KMS-11 (cell line): ENCODE measurements around the gene NXN.
"Not testable (repeated sequence)": the region's sequence is repeated elsewhere in the genome, so short reads cannot be mapped to it uniquely, and the experiment has no call there.

Experiments used
- H2AFZ ChIP-seq: fragments of 200-600 bp; sonication (generic); 2 replicates; pipeline ENCODE4 v1.6.1; 2016; ENCODE audit warnings: antibody characterized with exemption, mixed run types, low read depth
- H3K27ac ChIP-seq: fragments of 200-600 bp; sonication (generic); 2 replicates; pipeline ENCODE4 v1.6.1; 2016; ENCODE audit warnings: mild to moderate bottlenecking, mixed run types
- H3K27me3 ChIP-seq: fragments of 200-600 bp; sonication (generic); 2 replicates; pipeline ENCODE4 v1.6.1; 2017; ENCODE audit warnings: mild to moderate bottlenecking, low read depth, mixed run types, moderate library complexity; ENCODE audit not compliant: insufficient read depth
- H3K36me3 ChIP-seq: fragments of 200-600 bp; sonication (generic); 2 replicates; pipeline ENCODE4 v1.6.1; 2017; ENCODE audit warnings: mild to moderate bottlenecking, mixed run types; ENCODE audit not compliant: insufficient read depth
- H3K4me1 ChIP-seq: fragments of 200-600 bp; sonication (generic); 2 replicates; pipeline ENCODE4 v1.6.1; 2016; ENCODE audit warnings: mild to moderate bottlenecking, low read depth, mixed run types; ENCODE audit not compliant: poor library complexity, severe bottlenecking
- H3K4me2 ChIP-seq: fragments of 200-600 bp; sonication (generic); 2 replicates; pipeline ENCODE4 v1.7.0; 2016; ENCODE audit warnings: mild to moderate bottlenecking, mixed run types
- H3K4me3 ChIP-seq: fragments of 200-600 bp; sonication (generic); IDR thresholded peaks from 2 replicates; pipeline ENCODE4 v1.6.1; 2017; ENCODE audit warnings: low read depth, low read length, mixed read lengths; ENCODE audit not compliant: insufficient read depth
- H3K79me2 ChIP-seq: fragments of 200-600 bp; sonication (generic); 2 replicates; pipeline ENCODE4 v1.6.1; 2016; ENCODE audit warnings: low read depth, mixed run types; ENCODE audit not compliant: insufficient read depth
- H3K9ac ChIP-seq: fragments of 200-600 bp; sonication (generic); 2 replicates; pipeline ENCODE4 v1.6.1; 2016; ENCODE audit warnings: mild to moderate bottlenecking, mixed run types
- H4K20me1 ChIP-seq: fragments of 200-600 bp; sonication (generic); 2 replicates; pipeline ENCODE4 v1.6.1; 2016; ENCODE audit warnings: mild to moderate bottlenecking, mixed run types; ENCODE audit not compliant: insufficient read depth
- CTCF ChIP-seq: fragments of 200-600 bp; sonication (generic); conservative IDR thresholded peaks from 2 replicates; pipeline ENCODE4 v1.6.1; 2017; ENCODE audit warnings: low read depth, mild to moderate bottlenecking, antibody characterized with exemption, low read length, moderate library complexity, mixed read lengths

The NXN gene

GRCh38 chr17:856149-856548 lies 123.4 kb downstream of the NXN start:
- Histone ChIP-seq H4K20me1 (no peaks in the 10 kb centered on the region), H3K27ac (no peak overlapping the region), H3K4me1 (no peaks in the 10 kb centered on the region), H3K79me2 (no peaks in the 10 kb centered on the region), H2AFZ (no peak overlapping the region), H3K4me3 (no peak overlapping the region), H3K36me3 (no peaks in the 10 kb centered on the region), H3K9ac (no peak overlapping the region), H3K4me2 (no peak overlapping the region), H3K27me3 (peaks cover 37% of the 10 kb centered on the region)
- TF ChIP-seq CTCF: no peak

- H4K20me1 ChIP-seq: no peaks in the 10 kb centered on the region
- H3K4me2 ChIP-seq: no peak overlapping the region
- H3K36me3 ChIP-seq: no peaks in the 10 kb centered on the region
- H3K27me3 ChIP-seq: peaks cover 42% of the 10 kb centered on the region
- H3K4me1 ChIP-seq: no peaks in the 10 kb centered on the region
- no peak overlapping the region for H3K9ac ChIP-seq
- H3K79me2 ChIP-seq: no peaks in the 10 kb centered on the region
- no peak overlapping the region for H3K27ac ChIP-seq
- H2AFZ ChIP-seq: no peak overlapping the region
- no peak overlapping the region for H3K4me3 ChIP-seq
- TF ChIP-seq CTCF: no peak
Observed at GRCh38 chr17:855569-855968, 124.0 kb downstream of the NXN start.

GRCh38 chr17:852850-853249 lies 126.7 kb downstream of the NXN start:
- not testable (repeated sequence) for H3K4me3 ChIP-seq, H2AFZ ChIP-seq, H4K20me1 ChIP-seq, H3K36me3 ChIP-seq, H3K9ac ChIP-seq, H3K4me1 ChIP-seq, H3K4me2 ChIP-seq, H3K27ac ChIP-seq, H3K79me2 ChIP-seq
- H3K27me3 ChIP-seq: peaks cover 59% of the 10 kb centered on the region

- TF ChIP-seq CTCF: no peak
- no peak overlapping the region for H2AFZ ChIP-seq
- no peaks in the 10 kb centered on the region for H4K20me1 ChIP-seq
- no peak overlapping the region for H3K4me2 ChIP-seq
- H3K27me3 ChIP-seq: peaks cover 60% of the 10 kb centered on the region
- no peaks in the 10 kb centered on the region for H3K4me1 ChIP-seq
- no peak overlapping the region for H3K9ac ChIP-seq
- H3K27ac ChIP-seq: no peak overlapping the region
- no peaks in the 10 kb centered on the region for H3K79me2 ChIP-seq
- no peak overlapping the region for H3K4me3 ChIP-seq
- no peaks in the 10 kb centered on the region for H3K36me3 ChIP-seq
Observed at GRCh38 chr17:852349-852748, 127.2 kb downstream of the NXN start.

- Histone ChIP-seq H3K79me2 (no peaks in the 10 kb centered on the region), H3K27me3 (peaks cover 60% of the 10 kb centered on the region), H3K4me3 (no peak overlapping the region), H3K4me1 (no peaks in the 10 kb centered on the region), H3K27ac (no peak overlapping the region), H4K20me1 (no peaks in the 10 kb centered on the region), H3K36me3 (no peaks in the 10 kb centered on the region), H2AFZ (no peak overlapping the region), H3K4me2 (no peak overlapping the region), H3K9ac (no peak overlapping the region)
- TF ChIP-seq CTCF: no peak
Observed at GRCh38 chr17:851924-852323, 127.7 kb downstream of the NXN start.
